Osteocyte (in vitro differentiated cells): ENCODE results near the gene CDK3. TPM values are rescaled to one million over a fixed set of nuclear protein-coding genes. Genes with fewer than 3 reads are reported as not detected.

Experiments used
- DNase-seq: peaks from one replicate; pipeline ENCODE4 v3.0.0; 2021; ENCODE audit warnings: mixed read lengths; ENCODE audit not compliant: unreplicated experiment; ENCODE audit errors: extremely low spot score
- H3K27ac Mint-ChIP-seq: one replicate; pipeline ENCODE4 v1.8.0; 2021; ENCODE audit warnings: mild to moderate bottlenecking, mixed read lengths; ENCODE audit not compliant: unreplicated experiment
- H3K27me3 Mint-ChIP-seq: one replicate; pipeline ENCODE4 v1.8.0; 2021; ENCODE audit warnings: mixed read lengths; ENCODE audit not compliant: unreplicated experiment
- H3K36me3 Mint-ChIP-seq: one replicate; pipeline ENCODE4 v1.8.0; 2021; ENCODE audit warnings: mixed read lengths; ENCODE audit not compliant: unreplicated experiment
- H3K4me1 Mint-ChIP-seq: one replicate; pipeline ENCODE4 v1.8.0; 2021; ENCODE audit warnings: mixed read lengths; ENCODE audit not compliant: unreplicated experiment
- H3K4me3 Mint-ChIP-seq: one replicate; pipeline ENCODE4 v1.8.0; 2021; ENCODE audit warnings: mild to moderate bottlenecking, moderate library complexity, mixed read lengths; ENCODE audit not compliant: unreplicated experiment
- H3K9me3 Mint-ChIP-seq: one replicate; pipeline ENCODE4 v1.8.0; 2021; ENCODE audit warnings: mixed read lengths; ENCODE audit not compliant: unreplicated experiment
- CTCF ChIP-seq: fragments of 200-600 bp; sonication (generic); IDR thresholded peaks from 2 replicates; pipeline ENCODE4 v1.5.0; 2021; ENCODE audit warnings: antibody characterized with exemption, mild to moderate bottlenecking, moderate library complexity
- total RNA-seq: library from RNA; stranded (reverse); gene quantifications from 2 replicates; pipeline ENCODE4 v1.2.1, GENCODE V29; 2021

The CDK3 gene
- total RNA-seq, 1 donor from 2014 or later: 8.3 TPM

GRCh38 chr17:75976175-75976848 lies 24.3 kb upstream of the CDK3 start:
- peak overlapping the region; percentile 2 for H3K27ac Mint-ChIP-seq
- H3K36me3 Mint-ChIP-seq: peaks cover 17% of the 10 kb centered on the region
- no peak for TF ChIP-seq CTCF
- H3K4me1 Mint-ChIP-seq: peaks cover 43% of the 10 kb centered on the region
- no peaks in the 10 kb centered on the region for H3K27me3 Mint-ChIP-seq
- H3K9me3 Mint-ChIP-seq: no peaks in the 10 kb centered on the region
- no peak for DNase-seq
- H3K4me3 Mint-ChIP-seq: peak overlapping the region; percentile 46

- Mint-ChIP-seq H3K4me1 (peaks cover 59% of the 10 kb centered on the region), H3K27me3 (no peaks in the 10 kb centered on the region), H3K27ac (peak within 1 kb of the TSS; percentile 100), H3K4me3 (peak within 1 kb of the TSS; percentile 94), H3K9me3 (no peaks in the 10 kb centered on the region), H3K36me3 (peaks cover 1% of the 10 kb centered on the region)
- peak; percentile 50 for TF ChIP-seq CTCF
- DNase-seq: peak; percentile 98
These were observed 21.5 kb upstream of the CDK3 start, which contains the start of the genes ACOX1 and TEN1 for GRCh38 chr17:75978938-75979704. Gene ACOX1 (minus strand): TSS chr17:75979166. CDS start chr17:75979073, 93 bp downstream. Gene TEN1 (plus strand): TSS chr17:75979240. CDS start chr17:75986193, 6,953 bp downstream.

- no peak for DNase-seq
- peak overlapping the region; percentile 100 for H3K27ac Mint-ChIP-seq
- H3K36me3 Mint-ChIP-seq: peaks cover 1% of the 10 kb centered on the region
- peak overlapping the region; percentile 94 for H3K4me3 Mint-ChIP-seq
- no peak for TF ChIP-seq CTCF
- no peaks in the 10 kb centered on the region for H3K9me3 Mint-ChIP-seq
- no peaks in the 10 kb centered on the region for H3K27me3 Mint-ChIP-seq
- peaks cover 61% of the 10 kb centered on the region for H3K4me1 Mint-ChIP-seq
These were observed 20.9 kb upstream of the CDK3 start for GRCh38 chr17:75979705-75980187.

- H3K36me3 Mint-ChIP-seq: peaks cover 1% of the 10 kb centered on the region
- H3K27me3 Mint-ChIP-seq: no peaks in the 10 kb centered on the region
- no peak for TF ChIP-seq CTCF
- no peaks in the 10 kb centered on the region for H3K9me3 Mint-ChIP-seq
- H3K4me3 Mint-ChIP-seq: peak overlapping the region; percentile 94
- H3K4me1 Mint-ChIP-seq: peaks cover 60% of the 10 kb centered on the region
- no peak for DNase-seq
- peak overlapping the region; percentile 100 for H3K27ac Mint-ChIP-seq
These were observed 20.3 kb upstream of the CDK3 start for GRCh38 chr17:75980188-75981018.
